HG03108 (cell line): ENCODE data around the gene PTPN7.
"Not testable (repeated sequence)": the region's sequence is repeated elsewhere in the genome, so short reads cannot be mapped to it uniquely, and the experiment has no call there.

ENCODE experiments used
- ATAC-seq: cut with Tn5 transposase; IDR thresholded peaks from one replicate; pipeline ENCODE4 v1.9.1; 2021; ENCODE audit warnings: moderate library complexity; ENCODE audit not compliant: unreplicated experiment

PTPN7 gene

GRCh38 chr1:202160377-202160940 lies at the start of gene PTPN7:
Gene PTPN7, minus strand, starts transcription at chr1:202160602. Its CDS starts 1,200 bp downstream, at chr1:202159402.
- peak; percentile 34 for ATAC-seq

- no peak for ATAC-seq
Observed at GRCh38 chr1:202208351-202208857, 48.0 kb upstream of the PTPN7 start.

GRCh38 chr1:202207292-202207691 lies 46.9 kb upstream of the PTPN7 start:
- ATAC-seq = no peak

- ATAC-seq = no peak
Observed at GRCh38 chr1:202205523-202206190, 45.3 kb upstream of the PTPN7 start.

- no peak for ATAC-seq
Observed at GRCh38 chr1:202204065-202204464, 43.7 kb upstream of the PTPN7 start.

- ATAC-seq = no peak
Observed at GRCh38 chr1:202203238-202204039, 43.0 kb upstream of the PTPN7 start.

GRCh38 chr1:202202500-202203168 lies 42.2 kb upstream of the PTPN7 start:
- ATAC-seq = no peak

GRCh38 chr1:202201971-202202370 lies 41.6 kb upstream of the PTPN7 start:
- ATAC-seq = no peak

- no peak for ATAC-seq
Observed at GRCh38 chr1:202201266-202201665, 40.9 kb upstream of the PTPN7 start.

- no peak for ATAC-seq
Observed at GRCh38 chr1:202200669-202201068, 40.3 kb upstream of the PTPN7 start.

GRCh38 chr1:202200112-202200548 lies 39.7 kb upstream of the PTPN7 start:
- no peak for ATAC-seq

- no peak for ATAC-seq
Observed at GRCh38 chr1:202199040-202199889, 38.9 kb upstream of the PTPN7 start.

GRCh38 chr1:202198366-202198724 lies 37.9 kb upstream of the PTPN7 start:
- no peak for ATAC-seq

GRCh38 chr1:202197653-202198365 lies 37.4 kb upstream of the PTPN7 start:
- ATAC-seq = no peak

- ATAC-seq = no peak
Observed at GRCh38 chr1:202194328-202194648, 33.9 kb upstream of the PTPN7 start.

- ATAC-seq = no peak
Observed at GRCh38 chr1:202193614-202194327, 33.4 kb upstream of the PTPN7 start, which contains the start of gene LGR6. Gene LGR6, plus strand, starts transcription at chr1:202193799. Its CDS starts 191 bp downstream, at chr1:202193990.

- ATAC-seq = no peak
Observed at GRCh38 chr1:202192770-202193613, 32.6 kb upstream of the PTPN7 start.

GRCh38 chr1:202191391-202191790 lies 31.0 kb upstream of the PTPN7 start:
- not testable (repeated sequence) for ATAC-seq
